SH-SY5Y (cell line): Measurements from ENCODE around the gene PTPRM.

Source experiments
- GATA2 ChIP-seq: IDR thresholded peaks from 2 replicates; pipeline ENCODE4 v1.6.1; 2011; ENCODE audit warnings: mild to moderate bottlenecking, low read depth, low read length
- GATA3 ChIP-seq: IDR thresholded peaks from 2 replicates; pipeline ENCODE4 v1.6.1; 2011; ENCODE audit warnings: low read depth, mild to moderate bottlenecking, low read length, moderate library complexity

- TF ChIP-seq GATA2 (no peak), GATA3 (no peak)
Measured at GRCh38 chr18:7754725-7755181, 187.6 kb downstream of the PTPRM start.
